HG03045 (cell line): ENCODE measurements around the gene MPST.
"Not testable (repeated sequence)": the region's sequence is repeated elsewhere in the genome, so short reads cannot be mapped to it uniquely, and the experiment has no call there.

ENCODE experiments used
- ATAC-seq: cut with Tn5 transposase; IDR thresholded peaks from one replicate; pipeline ENCODE4 v1.9.1; 2021; ENCODE audit warnings: mild to moderate bottlenecking, moderate library complexity; ENCODE audit not compliant: unreplicated experiment

Gene MPST

DNA sequence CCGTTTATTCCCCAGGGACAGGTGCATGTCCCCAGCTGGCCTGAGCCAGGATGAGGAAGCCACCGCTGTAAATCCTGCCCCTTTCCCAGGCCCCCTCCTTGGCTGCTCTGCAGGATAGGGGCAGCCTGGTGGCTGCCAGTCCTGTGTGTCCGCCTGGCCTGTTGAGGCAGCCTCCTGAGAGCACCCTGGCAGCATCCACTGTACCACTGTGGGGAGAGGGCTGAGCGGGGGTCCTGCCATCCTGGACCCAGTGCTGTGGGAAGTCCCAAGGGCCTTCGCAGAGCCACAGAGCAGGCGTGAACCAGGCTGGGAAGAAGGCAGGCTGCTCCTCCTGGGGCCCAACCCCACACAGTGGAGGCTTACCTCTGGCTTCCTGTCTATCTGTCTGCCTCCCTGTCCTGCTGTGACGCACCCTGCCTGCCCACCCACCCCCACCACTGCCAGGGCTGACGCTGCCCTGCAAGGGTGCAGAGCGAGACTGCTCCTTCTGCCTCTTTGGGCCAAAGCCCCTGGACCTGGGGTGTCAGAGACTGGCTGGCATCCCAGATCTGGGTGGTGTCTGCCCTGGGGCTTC, 40.4 kb downstream of the MPST start:
- no peak for ATAC-seq

DNA sequence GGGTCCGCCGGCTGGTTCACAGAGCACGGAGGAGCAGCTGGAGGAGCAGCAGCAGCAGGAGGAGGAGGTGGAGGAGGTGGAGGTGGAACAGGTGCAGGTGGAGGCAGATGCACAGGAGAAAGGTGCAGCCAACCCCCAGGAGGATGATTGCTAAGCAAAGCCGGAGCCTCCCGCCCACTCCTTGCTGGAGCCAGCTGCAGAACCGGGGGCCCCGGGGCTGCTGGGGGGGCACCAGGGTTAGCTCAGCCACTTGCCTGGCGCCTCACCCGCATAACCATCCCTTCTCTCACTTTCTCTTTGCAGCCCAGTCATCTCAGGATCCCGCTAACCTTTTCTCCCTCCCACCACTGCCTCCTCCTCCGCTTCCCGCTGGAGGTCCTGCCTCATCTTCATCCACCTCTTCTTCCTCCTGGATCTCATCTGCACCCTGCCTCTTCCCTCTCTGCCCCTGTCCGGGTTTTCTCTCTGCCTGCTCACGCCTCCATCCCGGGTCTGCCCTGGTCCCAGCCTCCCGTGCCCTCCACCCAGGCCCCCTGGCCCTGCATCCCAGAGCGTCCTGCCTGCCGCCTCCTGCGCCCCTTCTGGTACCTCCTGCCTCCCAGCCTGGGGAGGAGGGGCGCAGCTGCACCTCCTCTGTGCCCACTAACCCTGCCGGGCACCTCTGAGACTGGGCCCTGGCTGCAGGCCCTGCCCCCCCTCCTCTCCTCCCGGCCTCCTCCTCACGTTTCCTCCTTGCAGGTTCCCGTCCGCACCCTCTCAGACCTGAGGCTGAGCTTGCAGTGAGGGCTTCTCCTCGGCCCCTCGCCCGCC, 41.5 kb downstream of the MPST start:
- no peak for ATAC-seq

DNA sequence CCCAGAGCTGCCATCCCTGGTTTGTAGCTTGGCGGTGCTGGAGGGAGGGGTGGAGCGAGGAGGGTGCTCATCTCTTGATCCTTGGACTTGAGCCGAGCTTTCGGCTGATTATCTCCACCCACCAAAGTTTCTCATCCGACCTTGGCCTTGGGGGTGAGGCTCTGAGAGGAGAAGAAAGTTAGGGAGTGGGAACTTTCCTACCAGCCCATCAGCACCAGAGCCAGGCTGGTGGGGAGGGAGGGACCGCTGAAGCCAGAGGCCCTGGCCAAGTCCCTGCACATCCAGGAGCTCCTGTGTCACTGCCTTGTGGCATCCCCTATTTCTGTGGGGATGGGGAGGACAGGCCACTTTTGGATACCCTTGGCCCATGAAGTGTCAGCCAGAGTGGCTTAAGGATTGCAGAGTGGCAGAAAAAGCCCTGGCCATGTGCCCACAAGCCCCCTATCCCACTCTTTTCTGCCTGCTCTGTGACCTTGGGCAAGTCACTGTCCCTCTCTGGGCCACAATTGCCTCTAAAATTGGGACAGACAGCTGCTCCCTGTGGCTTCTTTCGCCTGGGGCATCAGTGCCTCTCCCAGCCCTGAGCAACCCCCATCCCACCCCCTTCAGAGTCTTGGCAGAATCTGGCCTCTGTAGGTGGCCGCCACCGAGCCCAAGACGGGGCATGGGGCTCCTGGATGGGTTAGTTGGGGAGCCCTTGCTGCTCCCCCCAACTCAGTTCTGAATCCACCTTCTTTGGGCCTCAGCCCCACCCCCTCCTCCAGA, 42.3 kb downstream of the MPST start:
- ATAC-seq = no peak

DNA sequence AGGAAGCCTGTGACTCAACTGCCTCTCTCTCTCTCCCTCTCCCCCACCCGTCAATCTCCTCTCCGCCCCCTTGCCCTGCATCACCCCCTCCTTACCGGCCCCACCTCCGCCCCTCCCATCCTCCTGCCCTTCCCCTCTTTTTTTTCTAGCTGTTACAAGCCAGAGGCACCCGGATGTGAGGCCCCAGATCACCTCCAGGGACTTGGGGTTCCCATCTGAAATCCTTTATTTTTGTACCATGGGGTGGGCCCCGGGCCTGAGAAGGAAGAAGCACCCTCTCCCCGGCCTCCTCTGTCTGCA, 42.8 kb downstream of the MPST start:
- no peak for ATAC-seq

DNA sequence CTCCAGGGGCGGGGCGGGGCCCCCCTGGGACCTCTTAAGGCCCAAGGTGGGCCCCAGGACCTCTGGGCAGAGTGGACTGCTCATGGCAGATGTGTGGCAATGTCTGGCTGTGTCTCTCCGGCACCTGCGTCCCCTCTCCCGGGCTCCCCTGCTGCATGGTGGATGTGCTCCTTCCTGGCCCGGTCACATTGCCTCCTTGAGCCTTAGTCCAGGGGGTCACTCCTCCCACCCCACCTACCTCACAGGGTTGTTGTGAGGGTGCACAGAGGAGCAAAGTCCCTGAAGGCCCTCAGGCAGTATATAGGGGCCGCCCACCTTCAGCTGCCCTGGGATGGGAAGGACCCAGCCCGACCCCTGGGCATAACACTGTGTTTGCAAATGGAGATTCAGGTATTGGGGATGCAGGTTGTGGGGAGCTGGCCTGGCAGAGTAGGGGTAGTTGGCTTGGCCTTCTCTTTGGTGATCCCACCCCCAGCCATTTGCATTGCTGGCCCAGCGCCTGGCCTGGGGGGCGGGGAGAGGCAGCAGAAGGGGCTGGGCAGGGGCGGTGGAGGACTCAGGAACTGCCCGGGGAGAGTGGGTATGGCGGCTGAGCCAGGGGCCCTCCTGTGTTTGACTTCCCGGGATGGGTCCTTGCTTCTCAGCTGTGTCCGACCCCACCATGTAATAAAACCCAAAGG, 43.3 kb downstream of the MPST start:
- no peak for ATAC-seq

DNA sequence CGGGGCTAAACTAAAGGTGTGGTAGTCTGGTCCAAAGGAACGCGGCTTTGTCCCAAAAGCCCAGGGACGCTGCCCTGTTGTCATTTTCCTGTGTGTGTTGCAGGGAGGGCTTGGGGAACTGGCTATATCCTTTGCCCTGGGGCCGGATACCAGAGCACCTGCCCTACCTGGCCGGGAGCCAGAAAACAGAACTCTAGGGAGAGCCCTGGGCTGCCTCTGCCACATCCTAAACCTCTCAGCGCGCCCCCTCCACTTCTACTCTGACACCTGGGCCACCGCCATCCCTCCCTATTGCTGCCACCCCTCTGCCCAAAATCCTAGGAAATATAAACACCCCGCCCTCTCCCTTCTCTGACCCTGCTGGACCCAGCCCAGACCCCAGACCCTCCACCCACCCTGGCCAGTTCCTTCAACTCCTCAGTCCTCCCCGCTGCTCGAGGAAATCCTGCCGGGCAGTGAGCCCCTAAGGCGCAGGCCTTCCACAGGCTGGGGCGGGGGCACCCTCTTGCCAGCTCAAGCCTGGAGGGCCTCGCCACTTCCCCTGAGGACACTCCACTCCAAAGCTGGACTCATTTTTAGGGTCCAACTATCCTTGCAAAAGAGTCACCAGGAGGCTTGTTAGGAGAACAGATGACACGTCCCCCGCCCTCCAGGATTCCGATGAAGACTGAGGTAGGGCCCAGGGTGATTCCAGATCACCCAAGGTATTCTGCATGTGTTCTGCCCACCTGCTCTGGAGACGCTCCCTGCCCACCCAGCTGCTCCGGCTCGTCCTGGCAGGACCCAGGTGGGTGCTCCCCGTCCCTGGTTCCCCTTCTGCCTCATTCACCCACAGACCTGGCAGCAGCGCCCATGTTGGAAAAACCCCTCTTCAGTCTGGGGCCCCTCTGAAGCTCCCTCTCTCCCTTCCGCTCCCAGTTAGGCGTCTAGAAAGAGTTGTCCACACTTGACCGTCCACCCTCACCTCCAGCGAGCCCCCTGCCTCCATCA, 44.2 kb downstream of the MPST start:
- ATAC-seq = no peak

DNA sequence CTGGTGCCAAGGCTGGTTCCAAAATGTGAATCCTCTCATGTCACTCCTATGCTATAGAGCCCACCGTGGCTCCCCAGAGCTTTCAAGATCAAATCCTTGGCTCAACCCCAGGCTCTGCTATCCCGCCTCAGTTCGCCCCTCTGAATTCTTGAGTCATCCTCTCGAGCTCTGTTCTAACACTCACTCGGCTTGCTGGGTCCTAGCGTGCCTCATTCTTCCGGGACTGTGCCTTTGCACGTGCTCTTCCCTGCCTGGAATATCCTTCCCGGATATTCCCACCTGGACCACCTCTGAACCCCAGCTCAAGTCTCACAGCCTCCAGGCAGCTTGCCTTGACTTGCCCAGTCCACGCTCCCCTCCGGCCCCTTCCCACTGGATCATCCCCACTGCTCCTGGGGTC, 45.0 kb downstream of the MPST start:
- ATAC-seq = no peak

DNA sequence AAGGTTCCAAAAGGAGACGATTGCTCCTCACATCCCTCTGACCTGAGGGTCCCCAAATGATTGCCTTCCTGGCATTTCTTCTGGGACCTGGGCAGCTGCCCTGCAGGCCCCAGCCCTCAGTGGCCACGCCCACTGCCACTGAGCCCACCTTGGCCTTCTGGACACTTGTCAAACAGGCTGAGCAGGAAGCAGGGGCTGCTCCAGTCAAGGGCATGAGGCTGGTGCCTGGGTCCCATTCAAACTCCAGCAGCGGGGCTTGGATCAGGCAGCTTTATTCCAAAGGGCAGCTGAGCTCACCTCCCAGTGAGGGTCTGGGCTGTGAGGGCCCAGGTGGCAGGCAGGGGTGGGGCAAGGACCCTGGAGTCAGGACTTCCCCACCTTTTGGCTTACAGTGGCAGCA, 45.6 kb downstream of the MPST start:
- no peak for ATAC-seq

DNA sequence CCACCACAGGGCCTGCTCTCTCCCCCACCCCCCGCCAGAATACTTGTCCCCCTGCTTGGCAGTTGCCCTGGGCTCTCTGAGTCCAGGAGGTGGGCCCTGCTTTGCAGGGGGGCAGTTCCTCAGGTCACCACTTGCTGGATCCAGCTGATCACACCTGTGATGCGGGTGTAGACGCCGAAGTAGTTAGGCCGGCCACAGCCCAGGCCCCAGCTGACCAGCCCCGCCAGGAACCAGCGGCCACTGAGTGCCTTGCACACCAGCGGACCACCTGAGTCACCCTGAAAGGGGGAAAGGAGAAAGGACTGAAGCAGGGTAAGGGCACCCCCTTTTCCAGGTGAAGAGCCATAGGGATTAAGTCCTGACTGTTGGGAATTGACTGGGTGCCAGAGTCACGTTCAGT, 46.4 kb downstream of the MPST start:
- ATAC-seq = no peak

DNA sequence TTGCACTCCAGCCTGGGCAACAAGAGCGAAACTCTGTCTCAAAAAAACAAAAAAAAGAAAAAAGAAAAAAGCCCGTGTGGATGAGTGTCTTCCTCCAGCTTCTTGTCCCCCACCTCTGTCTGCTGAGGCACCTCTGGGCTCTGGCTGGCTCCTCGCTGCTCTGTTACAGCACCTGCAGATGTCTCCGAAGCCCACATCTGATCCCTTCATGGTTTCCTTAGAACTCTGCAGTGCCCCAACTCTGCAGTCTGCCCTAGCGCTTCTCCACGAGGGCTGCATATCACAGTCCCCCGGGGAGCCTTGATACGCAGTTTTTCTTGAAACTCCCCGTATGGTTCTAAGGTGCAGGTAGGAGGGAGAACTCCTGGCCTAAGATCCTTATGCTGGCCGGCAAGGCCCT, 47.9 kb downstream of the MPST start:
- no peak for ATAC-seq

DNA sequence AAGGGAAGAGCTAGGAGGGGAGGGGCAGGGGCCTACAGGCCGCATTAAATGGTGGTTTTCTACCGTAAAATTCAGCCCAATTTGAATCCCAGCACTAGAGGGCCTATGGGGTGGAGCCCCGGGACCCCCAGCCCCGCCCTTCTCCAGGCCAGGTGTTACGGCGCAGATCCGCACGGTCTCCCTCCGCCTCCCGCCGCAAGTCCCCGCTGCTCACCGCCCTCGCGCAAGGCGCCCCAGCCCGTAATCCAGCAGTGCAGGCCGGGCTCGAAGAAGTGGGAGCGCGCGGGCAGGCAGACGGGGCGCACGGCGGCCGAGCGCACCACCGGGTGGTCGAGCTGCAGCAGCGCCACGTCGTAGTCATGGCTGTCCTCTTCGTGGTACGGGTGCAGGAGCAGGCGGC, 49.3 kb downstream of the MPST start:
- ATAC-seq = no peak

DNA sequence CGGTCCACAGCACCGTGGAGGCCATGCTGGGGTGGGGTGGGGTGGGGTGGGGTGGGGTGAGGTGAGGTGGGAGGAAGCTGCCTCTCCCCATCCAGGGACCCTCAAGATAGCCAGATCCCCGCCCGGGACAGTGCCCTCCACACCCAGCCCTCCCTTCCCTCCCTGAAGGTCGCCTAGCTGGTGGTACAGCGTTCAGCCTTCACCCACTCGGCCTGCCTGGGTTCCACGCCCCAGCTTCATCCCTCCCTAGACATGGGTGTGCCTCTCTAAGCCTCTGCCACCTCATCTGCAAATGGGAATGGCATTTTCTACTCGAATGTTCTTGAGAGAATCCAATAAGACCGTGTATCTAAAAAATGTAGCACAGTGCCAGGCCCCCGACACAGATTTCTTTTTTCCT, 49.8 kb downstream of the MPST start:
- no peak for ATAC-seq

DNA sequence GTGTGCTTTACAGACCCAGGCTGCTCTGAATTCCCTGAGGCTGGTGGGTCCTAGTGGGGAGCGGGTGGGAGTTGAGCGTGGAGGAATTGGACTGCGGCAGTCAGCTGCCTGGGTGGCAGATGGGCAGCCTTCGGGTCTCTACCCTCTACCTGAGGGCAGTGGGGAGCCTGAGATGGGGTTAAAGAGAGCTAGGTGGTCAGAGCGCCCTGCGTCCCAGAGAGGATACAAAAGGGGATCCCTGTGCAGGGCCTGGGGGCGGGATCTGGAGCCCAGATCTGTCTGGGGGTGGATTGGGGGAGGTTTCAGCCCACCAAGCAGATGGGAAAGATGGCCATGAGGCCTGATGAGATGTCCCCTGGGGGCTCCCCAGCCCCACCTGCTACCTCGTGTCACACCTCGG, 50.2 kb downstream of the MPST start:
- no peak for ATAC-seq

DNA sequence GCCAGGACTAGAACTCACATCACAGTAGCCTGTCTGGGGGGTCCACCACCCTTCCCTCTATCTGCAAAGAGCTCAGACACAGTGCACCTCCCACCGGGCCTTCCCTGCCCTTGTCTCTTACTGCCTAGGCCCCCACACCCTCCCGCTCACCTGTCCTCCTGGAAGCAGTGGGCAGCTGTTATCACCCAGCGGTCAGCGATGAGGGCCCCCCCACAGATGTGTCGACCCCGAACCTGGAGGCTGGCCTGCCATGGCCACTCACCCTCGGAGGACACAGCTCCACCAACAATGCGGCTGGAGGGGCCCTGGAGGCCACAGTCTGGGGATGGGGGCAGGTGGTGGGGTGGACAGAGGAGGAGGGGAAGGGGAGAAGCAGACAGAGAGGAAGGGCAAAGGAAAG, 50.8 kb downstream of the MPST start:
- ATAC-seq = no peak

DNA sequence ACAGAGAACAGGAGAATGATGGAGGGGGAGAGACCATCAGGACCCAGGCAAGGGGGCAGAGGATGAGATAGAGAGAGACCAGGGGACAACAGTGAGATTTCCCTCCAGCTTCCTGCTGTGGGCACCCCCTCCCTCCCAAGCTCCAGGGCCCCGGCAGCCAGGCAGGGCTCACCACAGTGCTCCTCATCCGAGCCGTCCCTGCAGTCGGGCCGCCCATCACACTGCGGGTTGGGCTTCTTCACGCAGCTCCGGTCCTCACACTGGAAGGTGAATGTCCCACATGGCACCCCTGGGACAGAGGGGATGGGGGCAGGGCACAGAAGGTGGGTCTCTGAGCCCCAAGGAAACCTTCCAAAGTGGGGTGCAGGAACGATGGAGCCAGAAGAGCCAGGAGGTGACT, 51.2 kb downstream of the MPST start:
- no peak for ATAC-seq

DNA sequence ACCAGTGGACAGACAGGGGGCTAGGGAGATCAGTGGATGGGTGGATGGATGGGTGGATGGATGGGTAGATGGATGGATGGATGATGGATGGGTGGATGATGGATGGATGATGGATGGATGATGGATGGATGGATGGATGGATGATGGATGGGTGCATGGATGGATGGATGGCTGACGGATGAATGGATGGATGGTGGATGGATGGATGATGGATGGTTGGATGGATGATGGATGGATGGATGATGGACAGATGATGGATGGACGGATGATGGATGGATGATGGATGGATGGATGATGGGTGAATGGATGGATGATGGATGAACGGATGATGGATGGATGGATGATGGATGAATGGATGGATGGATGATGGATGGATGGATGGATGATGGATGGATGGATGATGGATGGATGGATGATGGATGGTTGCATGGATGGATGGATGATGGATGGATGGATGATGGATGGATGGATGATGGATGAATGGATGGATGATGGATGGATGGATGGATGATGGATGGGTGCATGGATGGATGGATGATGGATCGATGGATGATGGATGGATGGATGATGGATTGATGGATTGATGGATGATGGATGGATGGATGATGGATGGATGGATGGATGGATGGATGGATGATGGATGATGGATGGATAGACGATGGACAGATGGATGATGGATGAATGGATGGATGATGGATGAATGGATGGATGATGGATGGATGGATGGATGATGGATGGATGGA, 52.5 kb downstream of the MPST start:
- ATAC-seq = not testable (repeated sequence)

DNA sequence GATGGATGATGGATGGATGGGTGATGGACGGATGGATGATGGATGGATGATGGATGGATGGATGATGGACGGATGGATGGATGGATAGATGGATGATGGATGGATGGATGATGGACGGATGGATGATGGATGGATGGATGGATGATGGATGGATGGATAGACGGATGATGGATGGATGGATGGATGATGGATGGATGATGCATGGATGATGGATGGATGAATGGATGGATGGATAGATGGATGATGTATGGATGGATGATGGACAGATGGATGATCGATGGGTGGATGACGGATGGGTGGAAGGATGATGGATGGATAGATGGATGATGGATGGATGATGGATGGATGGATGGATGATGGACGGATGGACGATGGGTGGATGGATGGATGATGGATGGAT, 53.1 kb downstream of the MPST start:
- ATAC-seq = no peak

DNA sequence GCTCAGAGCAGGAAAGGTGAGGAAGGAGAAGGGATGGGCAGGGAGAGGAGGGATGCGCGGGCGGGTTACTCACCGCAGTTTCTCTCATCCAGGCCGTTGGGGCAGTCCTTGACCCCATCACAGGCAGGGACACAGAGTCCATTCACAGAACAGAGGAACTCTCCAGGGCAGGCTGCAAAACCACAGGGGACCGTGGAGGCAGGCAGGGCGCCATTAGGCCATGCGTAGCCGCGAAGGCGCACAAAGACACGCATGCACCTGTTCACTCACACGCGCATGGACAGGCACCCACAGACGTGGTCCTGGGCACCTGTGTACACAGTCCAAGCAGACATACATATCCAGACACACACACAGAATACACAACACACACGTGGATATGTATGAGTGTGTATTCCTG, 55.0 kb downstream of the MPST start:
- ATAC-seq = no peak

DNA sequence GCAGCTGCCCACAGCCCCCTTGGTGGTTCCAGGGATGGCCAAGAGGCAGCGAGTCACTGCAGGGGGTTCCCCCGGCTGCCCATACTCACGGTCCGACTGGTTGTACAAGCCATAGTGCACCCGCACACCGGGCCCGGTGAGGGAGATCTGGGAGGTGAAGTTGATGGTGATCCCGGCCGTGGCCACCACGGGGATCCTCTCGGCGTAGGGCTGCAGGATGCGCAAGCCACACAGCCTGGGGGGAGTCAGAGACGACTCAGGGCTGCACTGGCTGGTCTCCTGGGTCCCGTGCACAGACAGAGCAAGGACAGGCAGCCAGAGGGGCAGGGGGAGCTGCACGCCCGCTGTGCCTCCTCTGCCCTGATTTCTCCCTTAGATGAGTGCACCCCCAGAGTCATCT, 55.5 kb downstream of the MPST start:
- ATAC-seq = no peak
